Measurements from ENCODE around the gene DIP2C.

DNA sequence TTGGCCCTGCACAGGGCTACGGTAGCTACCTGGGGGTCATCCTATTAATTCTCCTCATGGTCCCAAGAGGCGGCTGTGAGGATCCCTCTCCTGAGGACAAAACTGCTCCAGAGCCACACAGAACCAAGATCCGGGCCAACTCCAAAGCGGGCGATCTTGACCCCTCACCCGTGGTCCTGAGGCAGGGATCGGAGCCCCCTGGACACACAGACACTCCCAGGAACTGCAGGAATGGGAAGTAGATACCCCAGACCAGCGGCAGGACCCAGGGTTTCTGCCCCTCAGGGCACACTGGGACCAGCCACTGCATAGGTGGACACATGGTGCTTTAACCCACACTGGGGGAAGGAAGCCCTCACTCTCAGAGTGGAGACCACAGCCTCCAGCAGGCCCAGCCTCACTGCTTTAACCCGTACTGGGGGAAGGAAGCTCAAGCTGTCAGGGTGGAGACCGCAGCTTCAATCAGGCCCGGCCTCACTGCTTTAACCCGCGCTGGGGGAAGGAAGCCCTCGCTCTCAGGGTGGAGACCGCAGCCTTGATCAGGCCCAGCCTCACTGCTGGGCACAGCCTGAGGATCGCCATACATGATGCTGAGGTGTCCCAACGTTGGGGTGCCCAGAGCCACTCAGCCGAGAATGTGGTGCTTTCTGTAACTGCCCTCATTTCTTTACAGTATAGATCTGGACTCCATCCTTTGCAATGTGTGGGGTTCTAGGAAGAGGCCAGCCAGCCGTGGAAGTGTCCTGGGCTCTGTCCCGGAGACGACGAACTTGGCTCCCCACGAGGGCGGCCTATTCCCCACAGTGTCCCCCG is 60.1 kb downstream of the DIP2C start:
- TF ChIP-seq, protein P1, sequence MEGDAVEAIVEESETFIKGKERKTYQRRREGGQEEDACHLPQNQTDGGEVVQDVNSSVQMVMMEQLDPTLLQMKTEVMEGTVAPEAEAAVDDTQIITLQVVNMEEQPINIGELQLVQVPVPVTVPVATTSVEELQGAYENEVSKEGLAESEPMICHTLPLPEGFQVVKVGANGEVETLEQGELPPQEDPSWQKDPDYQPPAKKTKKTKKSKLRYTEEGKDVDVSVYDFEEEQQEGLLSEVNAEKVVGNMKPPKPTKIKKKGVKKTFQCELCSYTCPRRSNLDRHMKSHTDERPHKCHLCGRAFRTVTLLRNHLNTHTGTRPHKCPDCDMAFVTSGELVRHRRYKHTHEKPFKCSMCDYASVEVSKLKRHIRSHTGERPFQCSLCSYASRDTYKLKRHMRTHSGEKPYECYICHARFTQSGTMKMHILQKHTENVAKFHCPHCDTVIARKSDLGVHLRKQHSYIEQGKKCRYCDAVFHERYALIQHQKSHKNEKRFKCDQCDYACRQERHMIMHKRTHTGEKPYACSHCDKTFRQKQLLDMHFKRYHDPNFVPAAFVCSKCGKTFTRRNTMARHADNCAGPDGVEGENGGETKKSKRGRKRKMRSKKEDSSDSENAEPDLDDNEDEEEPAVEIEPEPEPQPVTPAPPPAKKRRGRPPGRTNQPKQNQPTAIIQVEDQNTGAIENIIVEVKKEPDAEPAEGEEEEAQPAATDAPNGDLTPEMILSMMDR (IDR thresholded peaks at IDR 0.05): no peak
- TF ChIP-seq POLR2A (IDR thresholded peaks at IDR 0.05): no peak
